ENCODE data around the gene ATF1. TPM values are rescaled to one million over a fixed set of nuclear protein-coding genes. Genes with fewer than 3 reads are reported as not detected.
"Not testable (repeated sequence)": the region's sequence is repeated elsewhere in the genome, so short reads cannot be mapped to it uniquely, and the experiment has no call there.

Gene ATF1
- total RNA-seq, 4 donors from 2014 or later = 10.0 to 19.4 (median 16.5) TPM

GRCh38 chr12:50799908-50800307 lies 36.0 kb downstream of the ATF1 start:
- in situ Hi-C loops (cut with MboI; ENCODE audit: low pct_ligation_motif_present in 1 of 4, low pct_unique_long_range_greater_than_20kb in 1 of 4, low sequenced_read_pairs in 3 of 4) (no loop called here), intact Hi-C loops (cut with DNase I; ENCODE audit: low total_unique reads) (no loop called here)
- peaks cover 4 to 7% of the 10 kb centered on the region in 2 donors for H3K9me3 ChIP-seq
- no peak overlapping the region for H3K4me3 ChIP-seq
- H3K4me1 ChIP-seq = no peaks in the 10 kb centered on the region
- peaks cover 0 to 51% (median 24%) of the 10 kb centered on the region in 4 donors for H3K36me3 ChIP-seq
- no peak for DNase-seq
- 98 to 100% methylated on average over 2 of the region's 2 CpGs for whole genome bisulfite sequencing, 2 donors (ENCODE audit: low coverage in 1 of 2)
- H3K27me3 ChIP-seq = no peaks in the 10 kb centered on the region
- TF ChIP-seq POLR2AphosphoS5 (IDR thresholded peaks at IDR 0.05) (no peak), EP300 (IDR thresholded peaks at IDR 0.05; ENCODE audit: low read depth) (no peak), CTCF (IDR thresholded peaks at IDR 0.05) (no peak), POLR2A (IDR thresholded peaks at IDR 0.05) (no peak)
- no peak overlapping the region for H3K27ac ChIP-seq

GRCh38 chr12:50803230-50803875 lies 39.5 kb downstream of the ATF1 start:
- intact Hi-C loops (cut with DNase I; ENCODE audit: low total_unique reads) (no loop called here), in situ Hi-C loops (cut with MboI; ENCODE audit: low pct_ligation_motif_present in 1 of 4, low pct_unique_long_range_greater_than_20kb in 1 of 4, low sequenced_read_pairs in 3 of 4) (no loop called here)
- whole genome bisulfite sequencing, 2 donors (ENCODE audit: low coverage in 1 of 2) = 90% methylated on average over 2 of the region's 2 CpGs
- H3K27me3 ChIP-seq = no peaks in the 10 kb centered on the region
- DNase-seq = no peak
- no peak overlapping the region for H3K4me3 ChIP-seq
- TF ChIP-seq CTCF (IDR thresholded peaks at IDR 0.05) (no peak), EP300 (IDR thresholded peaks at IDR 0.05; ENCODE audit: low read depth) (no peak), POLR2A (IDR thresholded peaks at IDR 0.05) (no peak), POLR2AphosphoS5 (IDR thresholded peaks at IDR 0.05) (no peak)
- H3K4me1 ChIP-seq = no peaks in the 10 kb centered on the region
- peaks cover 0 to 27% (median 11%) of the 10 kb centered on the region in 4 donors for H3K36me3 ChIP-seq
- no peak overlapping the region for H3K27ac ChIP-seq
- H3K9me3 ChIP-seq = peaks cover 4 to 7% of the 10 kb centered on the region in 2 donors

GRCh38 chr12:50806176-50806575 lies 42.3 kb downstream of the ATF1 start:
- H3K9me3 ChIP-seq = no peaks in the 10 kb centered on the region
- H3K4me3 ChIP-seq = no peak overlapping the region
- no peak for DNase-seq
- peaks cover 0 to 20% (median 8%) of the 10 kb centered on the region in 4 donors for H3K36me3 ChIP-seq
- intact Hi-C loops (cut with DNase I; ENCODE audit: low total_unique reads) (no loop called here), in situ Hi-C loops (cut with MboI; ENCODE audit: low pct_ligation_motif_present in 1 of 4, low pct_unique_long_range_greater_than_20kb in 1 of 4, low sequenced_read_pairs in 3 of 4) (no loop called here)
- no peak overlapping the region for H3K27ac ChIP-seq
- H3K4me1 ChIP-seq = no peaks in the 10 kb centered on the region
- TF ChIP-seq POLR2A (IDR thresholded peaks at IDR 0.05) (no peak), POLR2AphosphoS5 (IDR thresholded peaks at IDR 0.05) (no peak), EP300 (IDR thresholded peaks at IDR 0.05; ENCODE audit: low read depth) (no peak)
- no peaks in the 10 kb centered on the region for H3K27me3 ChIP-seq
- WGBS, 2 donors (ENCODE audit: low coverage in 1 of 2) = 93% methylated on average over 4 of the region's 4 CpGs; no CpG with 5 or more reads in 1 of the 2 donors

GRCh38 chr12:50809131-50809530 lies 45.2 kb downstream of the ATF1 start:
- peaks cover 0 to 36% (median 10%) of the 10 kb centered on the region in 4 donors for H3K36me3 ChIP-seq
- 100% methylated on average over 2 to 4 of the region's 4 CpGs for WGBS, 2 donors (ENCODE audit: low coverage in 1 of 2)
- intact Hi-C loops (cut with DNase I; ENCODE audit: low total_unique reads); H3K4me3 ChIP-seq; H3K4me1 ChIP-seq; DNase-seq; H3K27ac ChIP-seq; in situ Hi-C loops (cut with MboI; ENCODE audit: low pct_ligation_motif_present in 1 of 4, low pct_unique_long_range_greater_than_20kb in 1 of 4, low sequenced_read_pairs in 3 of 4); H3K9me3 ChIP-seq; H3K27me3 ChIP-seq: not testable (repeated sequence)

- intact Hi-C loops (cut with DNase I; ENCODE audit: low total_unique reads); in situ Hi-C loops (cut with MboI; ENCODE audit: low pct_ligation_motif_present in 1 of 4, low pct_unique_long_range_greater_than_20kb in 1 of 4, low sequenced_read_pairs in 3 of 4): not testable (repeated sequence)
Observed at GRCh38 chr12:50814921-50815320, 51.0 kb downstream of the ATF1 start.

More at GRCh38 chr12:50814921-50815320, 51.0 kb downstream of the ATF1 start:
- H3K4me1 ChIP-seq, H3K27ac ChIP-seq, H3K4me3 ChIP-seq, DNase-seq, H3K27me3 ChIP-seq, H3K9me3 ChIP-seq: not testable (repeated sequence)
- H3K36me3 ChIP-seq = peaks cover 0 to 68% (median 26%) of the 10 kb centered on the region in 4 donors
- WGBS, 2 donors (ENCODE audit: low coverage in 1 of 2) = 74 to 97% methylated on average over 5 to 7 of the region's 7 CpGs

Data from transverse colon (tissue), 4 donors.